ENCODE results near the gene FAM210A. TPM values are rescaled to one million over a fixed set of nuclear protein-coding genes. Genes with fewer than 3 reads are reported as not detected.
"Not testable (repeated sequence)": the region's sequence is repeated elsewhere in the genome, so short reads cannot be mapped to it uniquely, and the experiment has no call there.

The FAM210A gene
- total RNA-seq, 2 donors from 2014 or later, result 18.6 to 31.0 TPM

DNA sequence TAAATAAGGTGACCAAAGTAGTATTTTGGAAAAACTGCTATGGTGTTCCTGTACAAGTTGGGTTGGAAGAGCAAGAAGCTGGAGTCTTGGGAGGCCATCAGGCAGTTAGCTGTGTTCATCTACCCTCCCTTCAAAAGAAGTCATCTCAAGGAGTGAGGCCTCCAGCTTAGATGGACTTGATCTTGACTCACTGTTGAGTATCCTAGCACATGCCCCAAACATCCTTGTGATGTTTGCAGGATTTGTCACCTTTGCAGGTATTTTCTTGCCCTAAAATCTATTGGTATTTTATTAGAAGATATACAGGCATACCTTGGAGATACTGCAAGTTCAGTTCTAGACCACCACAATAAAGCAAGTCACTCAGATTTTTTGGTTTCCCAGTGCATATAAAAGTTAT, 30.3 kb upstream of the FAM210A start:
- no peaks in the 10 kb centered on the region for H3K36me3 ChIP-seq
- no peaks in the 10 kb centered on the region for H3K4me1 ChIP-seq
- no peak for DNase-seq
- TF ChIP-seq, protein P1, sequence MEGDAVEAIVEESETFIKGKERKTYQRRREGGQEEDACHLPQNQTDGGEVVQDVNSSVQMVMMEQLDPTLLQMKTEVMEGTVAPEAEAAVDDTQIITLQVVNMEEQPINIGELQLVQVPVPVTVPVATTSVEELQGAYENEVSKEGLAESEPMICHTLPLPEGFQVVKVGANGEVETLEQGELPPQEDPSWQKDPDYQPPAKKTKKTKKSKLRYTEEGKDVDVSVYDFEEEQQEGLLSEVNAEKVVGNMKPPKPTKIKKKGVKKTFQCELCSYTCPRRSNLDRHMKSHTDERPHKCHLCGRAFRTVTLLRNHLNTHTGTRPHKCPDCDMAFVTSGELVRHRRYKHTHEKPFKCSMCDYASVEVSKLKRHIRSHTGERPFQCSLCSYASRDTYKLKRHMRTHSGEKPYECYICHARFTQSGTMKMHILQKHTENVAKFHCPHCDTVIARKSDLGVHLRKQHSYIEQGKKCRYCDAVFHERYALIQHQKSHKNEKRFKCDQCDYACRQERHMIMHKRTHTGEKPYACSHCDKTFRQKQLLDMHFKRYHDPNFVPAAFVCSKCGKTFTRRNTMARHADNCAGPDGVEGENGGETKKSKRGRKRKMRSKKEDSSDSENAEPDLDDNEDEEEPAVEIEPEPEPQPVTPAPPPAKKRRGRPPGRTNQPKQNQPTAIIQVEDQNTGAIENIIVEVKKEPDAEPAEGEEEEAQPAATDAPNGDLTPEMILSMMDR (IDR thresholded peaks at IDR 0.05), result no peak
- no peak overlapping the region for H3K9ac ChIP-seq (ENCODE audit: low read depth in 2 of 2, low read length in 2 of 2)
- H3K27ac ChIP-seq, result no peak overlapping the region
- H3K27me3 ChIP-seq, result no peaks in the 10 kb centered on the region
- intact Hi-C loops (cut with DNase I), result no loop called here
- H3K9me3 ChIP-seq, result no peaks in the 10 kb centered on the region
- no peak overlapping the region for H3K4me3 ChIP-seq

DNA sequence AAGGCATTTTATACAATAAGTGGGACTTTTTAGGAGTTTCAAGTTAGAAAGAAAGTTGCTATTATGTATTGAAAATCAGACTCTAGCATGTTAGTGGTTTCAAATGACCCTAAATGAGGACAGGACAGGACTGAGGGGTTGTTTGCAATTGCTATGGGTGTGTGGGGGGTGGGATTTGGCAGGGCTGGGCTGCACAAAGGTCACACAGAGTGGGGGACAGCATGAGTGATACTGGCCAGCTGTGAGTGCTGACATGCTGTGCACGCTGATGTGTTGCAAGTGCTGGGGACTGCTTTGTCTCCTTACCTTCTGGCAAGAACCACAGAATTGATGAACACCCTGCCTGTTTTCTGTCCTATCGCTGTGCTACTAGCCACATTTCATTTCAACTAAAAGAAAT, 29.9 kb upstream of the FAM210A start:
- no peak for DNase-seq
- intact Hi-C loops (cut with DNase I), result no loop called here

DNA sequence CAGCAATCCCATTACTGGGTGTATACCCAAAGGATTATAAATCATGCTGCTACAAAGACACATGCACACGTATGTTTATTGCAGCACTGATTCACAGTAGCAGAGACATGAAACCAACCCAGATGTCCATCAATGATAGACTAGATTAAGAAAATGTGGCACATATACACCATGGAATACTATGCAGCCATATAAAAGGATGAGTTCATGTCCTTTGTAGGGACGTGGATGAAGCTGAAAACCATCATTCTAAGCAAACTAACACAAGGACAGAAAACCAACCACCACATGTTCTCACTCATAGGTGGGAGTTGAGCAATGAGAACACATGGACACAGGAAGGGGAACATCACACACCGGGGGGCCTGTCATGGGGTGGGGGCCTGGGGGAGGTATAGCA, 25.2 kb upstream of the FAM210A start:
- intact Hi-C loops (cut with DNase I); DNase-seq; H3K4me3 ChIP-seq; H3K36me3 ChIP-seq; H3K9ac ChIP-seq (ENCODE audit: low read depth in 2 of 2, low read length in 2 of 2); H3K4me1 ChIP-seq; H3K27ac ChIP-seq; H3K9me3 ChIP-seq; H3K27me3 ChIP-seq: not testable (repeated sequence)

More for the DNA sequence above, 29.9 kb upstream of the FAM210A start:
- no peaks in the 10 kb centered on the region for H3K36me3 ChIP-seq
- no peaks in the 10 kb centered on the region for H3K9me3 ChIP-seq
- H3K4me1 ChIP-seq, result no peaks in the 10 kb centered on the region
- no peak overlapping the region for H3K9ac ChIP-seq (ENCODE audit: low read depth in 2 of 2, low read length in 2 of 2)
- no peaks in the 10 kb centered on the region for H3K27me3 ChIP-seq
- H3K27ac ChIP-seq, result no peak overlapping the region
- H3K4me3 ChIP-seq, result no peak overlapping the region
- TF ChIP-seq, protein P1 (IDR thresholded peaks at IDR 0.05), result no peak

DNA sequence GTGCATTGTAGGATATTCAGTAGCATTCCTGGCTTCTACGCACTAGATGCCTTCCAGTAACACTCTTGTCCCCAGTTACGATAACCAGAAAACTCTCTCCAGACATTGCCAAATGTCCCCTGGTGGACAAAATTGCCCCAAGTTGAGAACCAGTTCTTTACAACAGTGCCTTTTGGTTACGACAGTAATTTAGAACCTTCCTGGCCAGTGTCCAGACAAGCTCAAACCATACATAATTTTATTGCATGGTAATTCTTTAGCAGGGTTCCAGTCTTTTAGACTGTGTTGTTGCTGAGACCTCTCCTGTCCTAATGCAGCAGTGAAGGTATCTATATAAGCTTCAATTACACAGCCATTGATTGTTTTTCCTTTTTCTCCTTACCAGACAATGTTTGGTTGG, 20.3 kb upstream of the FAM210A start:
- Histone ChIP-seq H3K9ac (ENCODE audit: low read depth in 2 of 2, low read length in 2 of 2) (no peak overlapping the region), H3K36me3 (no peaks in the 10 kb centered on the region), H3K27ac (no peak overlapping the region), H3K27me3 (no peaks in the 10 kb centered on the region), H3K4me1 (no peaks in the 10 kb centered on the region), H3K9me3 (no peaks in the 10 kb centered on the region), H3K4me3 (no peak overlapping the region)
- intact Hi-C loops (cut with DNase I), result no loop called here
- TF ChIP-seq, protein P1 (IDR thresholded peaks at IDR 0.05), result no peak
- no peak for DNase-seq

DNA sequence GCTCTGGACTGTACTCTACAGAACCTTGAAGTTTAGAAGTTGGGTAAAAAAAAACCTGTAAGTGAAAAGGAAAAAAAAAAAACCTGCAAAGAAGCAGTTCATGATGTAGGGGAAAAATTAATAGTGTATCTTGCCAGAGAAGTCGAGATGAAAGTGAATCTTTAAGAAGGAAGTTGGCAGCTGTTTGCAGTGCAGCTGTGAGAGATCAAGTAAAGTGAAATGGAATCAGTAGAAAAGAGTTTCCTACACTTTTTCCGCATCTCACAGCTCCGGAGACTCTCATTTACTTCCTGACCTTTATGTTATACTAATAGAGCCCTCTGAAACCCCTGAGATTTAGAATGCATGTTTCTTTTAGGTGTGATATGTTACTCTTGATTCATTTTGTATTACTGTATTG, 19.3 kb upstream of the FAM210A start:
- DNase-seq, result no peak
- TF ChIP-seq, protein P1 (IDR thresholded peaks at IDR 0.05), result no peak

DNA sequence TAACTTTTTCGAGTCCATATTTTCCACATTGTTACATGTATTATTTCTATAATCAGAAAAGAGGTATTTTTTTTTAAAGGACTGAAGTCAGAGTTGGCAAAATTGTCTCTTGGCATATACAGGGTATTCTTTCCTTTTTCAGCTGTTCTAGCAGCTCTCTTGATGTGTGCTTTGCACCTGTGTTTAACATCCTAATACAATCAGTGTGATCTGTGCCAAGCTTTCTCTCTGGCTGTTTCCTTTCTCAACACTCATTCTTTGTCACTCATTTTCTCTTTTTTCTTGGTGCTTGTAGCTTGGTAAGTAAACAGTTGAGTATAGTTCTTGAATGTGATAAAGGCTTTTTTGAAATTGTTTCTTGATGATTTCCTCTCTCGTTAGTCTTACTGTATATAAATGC, 9.3 kb upstream of the FAM210A start:
- H3K27ac ChIP-seq, result no peak overlapping the region
- H3K27me3 ChIP-seq, result no peaks in the 10 kb centered on the region
- no peaks in the 10 kb centered on the region for H3K4me1 ChIP-seq
- no peak overlapping the region for H3K9ac ChIP-seq (ENCODE audit: low read depth in 2 of 2, low read length in 2 of 2)
- TF ChIP-seq, protein P1 (IDR thresholded peaks at IDR 0.05), result no peak
- H3K36me3 ChIP-seq, result peaks cover 3% of the 10 kb centered on the region
- H3K4me3 ChIP-seq, result no peak overlapping the region
- no peak for DNase-seq
- intact Hi-C loops (cut with DNase I), result no loop called here
- no peaks in the 10 kb centered on the region for H3K9me3 ChIP-seq

More for the DNA sequence above, 19.3 kb upstream of the FAM210A start:
- Histone ChIP-seq H3K27me3 (no peaks in the 10 kb centered on the region), H3K9me3 (no peaks in the 10 kb centered on the region), H3K4me1 (no peaks in the 10 kb centered on the region), H3K36me3 (no peaks in the 10 kb centered on the region), H3K27ac (no peak overlapping the region), H3K9ac (ENCODE audit: low read depth in 2 of 2, low read length in 2 of 2) (no peak overlapping the region), H3K4me3 (no peak overlapping the region)
- intact Hi-C loops (cut with DNase I), result no loop called here

Measured in colonic mucosa (tissue), 4 donors.